ENCODE data around the gene ANKRD23. TPM values are rescaled to one million over a fixed set of nuclear protein-coding genes. Genes with fewer than 3 reads are reported as not detected.

The ANKRD23 gene
- total RNA-seq, 3 donors from 2014 or later (not counting 1 experiment from before 2014, with no cell fraction given): 8.3 to 11.2 (median 10.1) TPM

- no peaks in the 10 kb centered on the region for H3K36me3 ChIP-seq (ENCODE audit: control insufficient read depth, insufficient read depth, low read length)
- intact Hi-C loops (cut with micrococcal nuclease): no loop called here
- peaks cover 22% of the 10 kb centered on the region for H3K4me1 ChIP-seq (ENCODE audit: control insufficient read depth, insufficient read depth, low read length)
- H3K4me3 ChIP-seq (ENCODE audit: low read length): no peak overlapping the region
- no peaks in the 10 kb centered on the region for H3K27me3 ChIP-seq (ENCODE audit: control insufficient read depth, insufficient read depth, low read length)
- Mint-ChIP-seq H3K27ac (no peak overlapping the region), H3K9me3 (no peaks in the 10 kb centered on the region), H3K4me1 (peaks cover 29 to 45% of the 10 kb centered on the region in 2 donors), H3K27me3 (ENCODE audit: low read depth in 2 of 2) (no peaks in the 10 kb centered on the region), H3K4me3 (no peak overlapping the region), H3K36me3 (no peaks in the 10 kb centered on the region)
- no peak for ATAC-seq
- WGBS (ENCODE audit: insufficient coverage): 98% methylated on average over 4 of the region's 4 CpGs
- no peaks in the 10 kb centered on the region for H3K9me3 ChIP-seq (ENCODE audit: control insufficient read depth, insufficient read depth, low read length)
- H3K27ac ChIP-seq (ENCODE audit: low read length): no peak overlapping the region
- no peak for DNase-seq
- no peak for TF ChIP-seq CTCF (IDR thresholded peaks at IDR 0.05)
Measured at GRCh38 chr2:96813656-96814055, 30.2 kb downstream of the ANKRD23 start.

GRCh38 chr2:96811917-96812316 is 31.9 kb downstream of the ANKRD23 start:
- Histone ChIP-seq H3K9me3 (ENCODE audit: control insufficient read depth, insufficient read depth, low read length) (no peaks in the 10 kb centered on the region), H3K36me3 (ENCODE audit: control insufficient read depth, insufficient read depth, low read length) (no peaks in the 10 kb centered on the region), H3K4me1 (ENCODE audit: control insufficient read depth, insufficient read depth, low read length) (peaks cover 12% of the 10 kb centered on the region), H3K4me3 (ENCODE audit: low read length) (no peak overlapping the region), H3K27ac (ENCODE audit: low read length) (no peak overlapping the region), H3K27me3 (ENCODE audit: control insufficient read depth, insufficient read depth, low read length) (no peaks in the 10 kb centered on the region)
- DNase-seq: no peak
- Mint-ChIP-seq H3K4me3 (no peak overlapping the region), H3K27ac (peak overlapping the region in 1 of 2 donors; percentile 29), H3K36me3 (no peaks in the 10 kb centered on the region), H3K27me3 (ENCODE audit: low read depth in 2 of 2) (no peaks in the 10 kb centered on the region), H3K9me3 (no peaks in the 10 kb centered on the region), H3K4me1 (peaks cover 19 to 34% of the 10 kb centered on the region in 2 donors)
- WGBS (ENCODE audit: insufficient coverage): 81% methylated on average over 3 of the region's 3 CpGs
- ATAC-seq: no peak
- no peak for TF ChIP-seq CTCF (IDR thresholded peaks at IDR 0.05)
- intact Hi-C loops (cut with micrococcal nuclease): no loop called here

- ATAC-seq (no peak), DNase-seq (no peak)
- Histone ChIP-seq H3K4me3 (ENCODE audit: low read length) (no peak overlapping the region), H3K9me3 (ENCODE audit: control insufficient read depth, insufficient read depth, low read length) (no peaks in the 10 kb centered on the region), H3K27me3 (ENCODE audit: control insufficient read depth, insufficient read depth, low read length) (no peaks in the 10 kb centered on the region), H3K4me1 (ENCODE audit: control insufficient read depth, insufficient read depth, low read length) (peaks cover 18% of the 10 kb centered on the region), H3K27ac (ENCODE audit: low read length) (no peak overlapping the region), H3K36me3 (ENCODE audit: control insufficient read depth, insufficient read depth, low read length) (no peaks in the 10 kb centered on the region)
- intact Hi-C loops (cut with micrococcal nuclease): no loop called here
- no peaks in the 10 kb centered on the region for H3K9me3 Mint-ChIP-seq
- H3K4me1 Mint-ChIP-seq: peaks cover 28 to 43% of the 10 kb centered on the region in 2 donors
- no peaks in the 10 kb centered on the region for H3K27me3 Mint-ChIP-seq (ENCODE audit: low read depth in 2 of 2)
- TF ChIP-seq CTCF (IDR thresholded peaks at IDR 0.05): no peak
- no peak overlapping the region for H3K27ac Mint-ChIP-seq
- WGBS (ENCODE audit: insufficient coverage): 98% methylated on average over 5 of the region's 5 CpGs
- peaks cover 6% of the 10 kb centered on the region for H3K36me3 Mint-ChIP-seq
- H3K4me3 Mint-ChIP-seq: no peak overlapping the region
Measured at GRCh38 chr2:96810783-96811192, 33.0 kb downstream of the ANKRD23 start.

Measured in natural killer cell (primary cell).